ENCODE data around the gene IL4.
"Not testable (repeated sequence)": the region's sequence is repeated elsewhere in the genome, so short reads cannot be mapped to it uniquely, and the experiment has no call there.

The IL4 gene

GRCh38 chr5:132674671-132675506 lies 1.1 kb downstream of the IL4 start:
- DNase-seq (ENCODE audit: low read depth in 3 of 3) = no peak

- no peak for DNase-seq (ENCODE audit: low read depth in 3 of 3)
These were observed 2.3 kb downstream of the IL4 start for GRCh38 chr5:132675936-132676689.

- no peak for DNase-seq (ENCODE audit: low read depth in 3 of 3)
These were observed 3.4 kb downstream of the IL4 start for GRCh38 chr5:132677191-132677590.

GRCh38 chr5:132677682-132678400 lies 4.1 kb downstream of the IL4 start:
- DNase-seq (ENCODE audit: low read depth in 3 of 3) = no peak

GRCh38 chr5:132678735-132679134 lies 4.9 kb downstream of the IL4 start:
- no peak for DNase-seq (ENCODE audit: low read depth in 3 of 3)

- no peak for DNase-seq (ENCODE audit: low read depth in 3 of 3)
These were observed 5.4 kb downstream of the IL4 start for GRCh38 chr5:132679166-132679565.

- no peak for DNase-seq (ENCODE audit: low read depth in 3 of 3)
These were observed 6.1 kb downstream of the IL4 start for GRCh38 chr5:132679717-132680380.

GRCh38 chr5:132680780-132681475 lies 7.1 kb downstream of the IL4 start:
- DNase-seq (ENCODE audit: low read depth in 3 of 3) = no peak

GRCh38 chr5:132681476-132681831 lies 7.7 kb downstream of the IL4 start:
- DNase-seq (ENCODE audit: low read depth in 3 of 3) = no peak

GRCh38 chr5:132681983-132682382 lies 8.2 kb downstream of the IL4 start:
- no peak for DNase-seq (ENCODE audit: low read depth in 3 of 3)

GRCh38 chr5:132684491-132684890 lies 10.7 kb downstream of the IL4 start:
- no peak for DNase-seq (ENCODE audit: low read depth in 3 of 3)

- no peak for DNase-seq (ENCODE audit: low read depth in 3 of 3)
These were observed 11.3 kb downstream of the IL4 start for GRCh38 chr5:132684922-132685720.

GRCh38 chr5:132686193-132686592 lies 12.4 kb downstream of the IL4 start:
- no peak for DNase-seq (ENCODE audit: low read depth in 3 of 3)

- no peak for DNase-seq (ENCODE audit: low read depth in 3 of 3)
These were observed 14.2 kb downstream of the IL4 start for GRCh38 chr5:132687995-132688394.

- peak in 1 of 3 donors; percentile 18 for DNase-seq (ENCODE audit: low read depth in 3 of 3)
These were observed 14.9 kb downstream of the IL4 start for GRCh38 chr5:132688536-132689339.

GRCh38 chr5:132689513-132689912 lies 15.7 kb downstream of the IL4 start:
- DNase-seq (ENCODE audit: low read depth in 3 of 3) = no peak

GRCh38 chr5:132690156-132690555 lies 16.4 kb downstream of the IL4 start:
- DNase-seq (ENCODE audit: low read depth in 3 of 3) = no peak

- not testable (repeated sequence) for DNase-seq (ENCODE audit: low read depth in 3 of 3)
These were observed 18.2 kb downstream of the IL4 start for GRCh38 chr5:132691755-132692631.

GRCh38 chr5:132692632-132692967 lies 18.8 kb downstream of the IL4 start:
- DNase-seq (ENCODE audit: low read depth in 3 of 3) = no peak
